ENCODE data around the gene RBP2. TPM values are rescaled to one million over a fixed set of nuclear protein-coding genes. Genes with fewer than 3 reads are reported as not detected.
A peak's percentile ranks its signal among the peaks of the same experiment; 100 is the strongest.

Gene RBP2
- total and polyA plus RNA-seq, 8 donors: 2.9 to 52.7 TPM; not detected in 6

DNA sequence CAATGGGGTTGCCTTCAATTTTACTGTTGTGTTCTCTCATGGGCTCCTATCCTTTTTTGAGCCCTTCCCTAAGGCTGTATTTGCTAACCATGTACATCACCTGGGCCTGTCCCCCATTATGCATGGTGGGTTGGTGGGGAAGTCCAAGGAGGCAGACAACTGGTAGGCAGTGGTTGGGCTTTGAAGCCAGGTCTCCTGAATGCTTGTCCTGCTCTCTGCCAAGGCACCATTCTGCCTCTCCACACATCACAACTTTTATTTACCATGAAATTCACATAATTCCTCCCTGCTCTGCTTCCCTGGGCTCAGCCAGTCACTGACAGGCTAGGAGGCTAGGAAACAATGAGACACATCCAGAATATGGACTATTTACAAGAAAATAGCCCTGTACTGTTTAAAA lies 45.8 kb downstream of the RBP2 start:
- intact Hi-C loops (cut with DNase I; ENCODE audit: low total_unique reads): no loop called here
- H3K27ac ChIP-seq: no peak overlapping the region
- H3K27me3 ChIP-seq: no peaks in the 10 kb centered on the region
- H3K4me1 ChIP-seq: peaks cover 0 to 10% (median 6%) of the 10 kb centered on the region in 4 donors
- peaks cover 0 to 6% (median 0%) of the 10 kb centered on the region in 4 donors for H3K36me3 ChIP-seq
- DNase-seq: no peak
- TF ChIP-seq, protein P1, sequence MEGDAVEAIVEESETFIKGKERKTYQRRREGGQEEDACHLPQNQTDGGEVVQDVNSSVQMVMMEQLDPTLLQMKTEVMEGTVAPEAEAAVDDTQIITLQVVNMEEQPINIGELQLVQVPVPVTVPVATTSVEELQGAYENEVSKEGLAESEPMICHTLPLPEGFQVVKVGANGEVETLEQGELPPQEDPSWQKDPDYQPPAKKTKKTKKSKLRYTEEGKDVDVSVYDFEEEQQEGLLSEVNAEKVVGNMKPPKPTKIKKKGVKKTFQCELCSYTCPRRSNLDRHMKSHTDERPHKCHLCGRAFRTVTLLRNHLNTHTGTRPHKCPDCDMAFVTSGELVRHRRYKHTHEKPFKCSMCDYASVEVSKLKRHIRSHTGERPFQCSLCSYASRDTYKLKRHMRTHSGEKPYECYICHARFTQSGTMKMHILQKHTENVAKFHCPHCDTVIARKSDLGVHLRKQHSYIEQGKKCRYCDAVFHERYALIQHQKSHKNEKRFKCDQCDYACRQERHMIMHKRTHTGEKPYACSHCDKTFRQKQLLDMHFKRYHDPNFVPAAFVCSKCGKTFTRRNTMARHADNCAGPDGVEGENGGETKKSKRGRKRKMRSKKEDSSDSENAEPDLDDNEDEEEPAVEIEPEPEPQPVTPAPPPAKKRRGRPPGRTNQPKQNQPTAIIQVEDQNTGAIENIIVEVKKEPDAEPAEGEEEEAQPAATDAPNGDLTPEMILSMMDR (IDR thresholded peaks at IDR 0.05): no peak
- TF ChIP-seq POLR2AphosphoS5 (IDR thresholded peaks at IDR 0.05) (no peak), POLR2A (IDR thresholded peaks at IDR 0.05) (no peak), EP300 (IDR thresholded peaks at IDR 0.05) (no peak)
- H3K9me3 ChIP-seq: no peaks in the 10 kb centered on the region
- no peak overlapping the region for H3K4me3 ChIP-seq

DNA sequence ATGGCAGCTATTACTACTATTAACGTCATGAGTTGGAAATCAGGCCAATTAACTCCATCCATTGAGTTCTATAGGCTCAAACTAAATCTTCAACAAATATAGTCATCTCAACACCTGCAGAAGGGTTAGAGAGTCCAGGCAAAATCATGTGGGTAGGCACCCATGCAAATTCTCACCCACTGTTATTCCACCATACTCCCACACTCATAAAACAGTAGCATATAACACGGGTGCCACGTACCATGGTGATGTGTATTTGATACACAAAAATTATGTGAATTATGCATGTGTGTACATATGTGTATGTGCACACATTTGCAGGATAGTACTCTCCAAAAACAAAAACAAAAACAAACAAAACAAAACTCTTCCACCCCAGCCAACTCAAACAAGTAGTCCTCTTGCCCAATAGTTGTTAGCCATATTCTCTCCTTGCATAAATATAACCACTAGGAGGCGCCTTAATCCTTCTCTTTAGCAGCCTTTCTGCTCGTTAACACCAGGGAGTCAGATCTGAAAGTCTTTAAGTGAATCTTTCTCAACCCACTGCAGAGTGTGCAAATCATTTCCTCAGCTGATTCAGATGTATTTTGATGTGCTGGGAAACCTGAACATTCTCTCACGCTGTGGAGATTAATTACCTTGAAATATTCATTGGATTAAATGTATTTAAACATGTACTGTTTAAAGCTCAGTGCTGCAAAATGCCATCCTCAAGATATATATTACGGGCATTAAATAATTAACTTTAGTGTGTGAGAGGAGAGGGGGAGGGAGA lies 48.8 kb downstream of the RBP2 start:
- intact Hi-C loops (cut with DNase I; ENCODE audit: low total_unique reads): loop anchor here (10.0 kb wide), 1 partner anchor 137 kb away; no protein-coding TSS in a partner anchor

DNA sequence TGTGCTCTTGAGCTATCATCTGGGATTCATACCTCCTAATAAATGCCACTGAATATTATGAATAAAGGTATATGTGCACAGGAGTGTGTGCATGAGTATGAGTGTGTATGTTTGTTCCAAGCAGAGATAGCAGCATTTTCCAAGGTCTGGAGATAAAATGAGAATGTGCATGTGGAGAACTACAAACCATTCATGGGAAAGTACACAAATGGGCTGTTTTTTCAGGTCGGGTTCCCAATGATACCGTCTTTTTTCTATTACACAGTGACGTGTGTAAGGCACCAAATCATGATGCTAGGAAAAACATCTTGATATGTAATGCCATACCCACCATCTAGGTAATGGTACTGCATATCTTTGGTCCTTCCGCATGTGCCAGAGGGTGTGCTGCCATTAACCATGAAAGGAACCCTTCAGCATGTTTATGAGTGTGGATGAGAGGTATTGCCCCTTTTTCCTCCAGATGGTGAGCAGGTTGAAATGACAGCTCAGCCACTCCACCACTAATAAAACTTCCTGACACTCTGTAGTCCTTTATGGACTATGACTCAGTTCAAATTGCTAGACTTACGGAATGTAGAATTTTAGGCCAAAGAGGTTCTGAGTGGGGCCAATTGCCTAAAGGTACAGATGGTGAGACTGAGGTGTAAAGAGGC lies 50.4 kb downstream of the RBP2 start:
- Histone ChIP-seq H3K36me3 (peaks cover 0 to 20% (median 19%) of the 10 kb centered on the region in 4 donors), H3K27me3 (no peaks in the 10 kb centered on the region), H3K4me3 (no peak overlapping the region), H3K4me1 (peaks cover 0 to 4% (median 0%) of the 10 kb centered on the region in 4 donors), H3K9me3 (no peaks in the 10 kb centered on the region), H3K27ac (no peak overlapping the region)
- DNase-seq: no peak
- WGBS, 5 donors: 56 to 75% (median 63%) methylated on average over 5 of the region's 5 CpGs
- TF ChIP-seq, protein P1 (IDR thresholded peaks at IDR 0.05): no peak
- TF ChIP-seq EP300 (IDR thresholded peaks at IDR 0.05): no peak
- TF ChIP-seq POLR2AphosphoS5 (IDR thresholded peaks at IDR 0.05): no peak
- no peak for TF ChIP-seq POLR2A (IDR thresholded peaks at IDR 0.05)
- intact Hi-C loops (cut with DNase I; ENCODE audit: low total_unique reads): loop anchor here (10.0 kb wide), 1 partner anchor 139 kb away; no protein-coding TSS in a partner anchor

More for the DNA sequence above, 48.8 kb downstream of the RBP2 start:
- Histone ChIP-seq H3K27ac (no peak overlapping the region), H3K4me1 (peaks cover 0 to 4% (median 0%) of the 10 kb centered on the region in 4 donors), H3K9me3 (no peaks in the 10 kb centered on the region), H3K36me3 (peaks cover 0 to 20% (median 19%) of the 10 kb centered on the region in 4 donors), H3K27me3 (no peaks in the 10 kb centered on the region), H3K4me3 (no peak overlapping the region)
- WGBS, 5 donors: 43 to 61% (median 52%) methylated on average over 7 of the region's 7 CpGs
- TF ChIP-seq POLR2AphosphoS5 (IDR thresholded peaks at IDR 0.05) (no peak), POLR2A (IDR thresholded peaks at IDR 0.05) (no peak), EP300 (IDR thresholded peaks at IDR 0.05) (no peak)
- TF ChIP-seq, protein P1 (IDR thresholded peaks at IDR 0.05): peak in 5 of 7 experiments; percentile 70 to 81 (median 78)
- peak in 1 of 2 donors; percentile 86 for DNase-seq

DNA sequence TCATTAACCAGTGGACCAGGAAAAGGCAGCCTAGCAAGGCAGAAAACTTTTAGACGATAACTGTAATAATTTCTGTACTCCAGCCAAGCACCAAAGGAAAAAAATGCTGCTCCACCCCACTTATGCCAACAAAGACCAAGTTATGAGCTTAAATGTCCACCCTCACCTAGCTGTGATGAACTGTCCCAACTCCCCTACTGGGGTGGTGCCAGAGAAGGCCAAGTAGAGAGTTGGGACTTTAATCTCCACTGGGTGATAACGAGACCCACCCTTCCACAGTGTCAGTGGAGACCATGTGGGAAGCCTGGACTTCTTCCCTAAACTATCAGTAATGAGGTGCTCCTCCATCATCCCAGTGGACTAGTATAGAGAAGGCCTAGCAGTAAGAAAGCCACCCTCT lies 53.1 kb downstream of the RBP2 start:
- Histone ChIP-seq H3K27me3 (no peaks in the 10 kb centered on the region), H3K36me3 (peaks cover 0 to 20% (median 19%) of the 10 kb centered on the region in 4 donors), H3K4me1 (peaks cover 0 to 4% (median 0%) of the 10 kb centered on the region in 4 donors), H3K9me3 (no peaks in the 10 kb centered on the region), H3K4me3 (no peak overlapping the region), H3K27ac (no peak overlapping the region)
- DNase-seq: no peak
- TF ChIP-seq, protein P1 (IDR thresholded peaks at IDR 0.05): no peak
- TF ChIP-seq EP300 (IDR thresholded peaks at IDR 0.05) (no peak), POLR2AphosphoS5 (IDR thresholded peaks at IDR 0.05) (no peak), POLR2A (IDR thresholded peaks at IDR 0.05) (no peak)
- WGBS, 5 donors: 48 to 66% (median 59%) methylated on average over 2 of the region's 2 CpGs
- intact Hi-C loops (cut with DNase I; ENCODE audit: low total_unique reads): loop anchor here (10.0 kb wide), 1 partner anchor 142 kb away; no protein-coding TSS in a partner anchor
